Stimulated activated naive CD4-positive, alpha-beta T cell treated with Interleukin-2 at 50 U/mL for 16 hours (primary cell): ENCODE data around the gene CHFR.
"Not testable (repeated sequence)": the region's sequence is repeated elsewhere in the genome, so short reads cannot be mapped to it uniquely, and the experiment has no call there.

Experiments
- DNase-seq: peaks from one replicate; lab custom pipeline; 2025; lab: John Stamatoyannopoulos, UW

Gene CHFR, protein sequence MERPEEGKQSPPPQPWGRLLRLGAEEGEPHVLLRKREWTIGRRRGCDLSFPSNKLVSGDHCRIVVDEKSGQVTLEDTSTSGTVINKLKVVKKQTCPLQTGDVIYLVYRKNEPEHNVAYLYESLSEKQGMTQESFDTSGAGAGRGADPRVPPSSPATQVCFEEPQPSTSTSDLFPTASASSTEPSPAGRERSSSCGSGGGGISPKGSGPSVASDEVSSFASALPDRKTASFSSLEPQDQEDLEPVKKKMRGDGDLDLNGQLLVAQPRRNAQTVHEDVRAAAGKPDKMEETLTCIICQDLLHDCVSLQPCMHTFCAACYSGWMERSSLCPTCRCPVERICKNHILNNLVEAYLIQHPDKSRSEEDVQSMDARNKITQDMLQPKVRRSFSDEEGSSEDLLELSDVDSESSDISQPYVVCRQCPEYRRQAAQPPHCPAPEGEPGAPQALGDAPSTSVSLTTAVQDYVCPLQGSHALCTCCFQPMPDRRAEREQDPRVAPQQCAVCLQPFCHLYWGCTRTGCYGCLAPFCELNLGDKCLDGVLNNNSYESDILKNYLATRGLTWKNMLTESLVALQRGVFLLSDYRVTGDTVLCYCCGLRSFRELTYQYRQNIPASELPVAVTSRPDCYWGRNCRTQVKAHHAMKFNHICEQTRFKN

DNA sequence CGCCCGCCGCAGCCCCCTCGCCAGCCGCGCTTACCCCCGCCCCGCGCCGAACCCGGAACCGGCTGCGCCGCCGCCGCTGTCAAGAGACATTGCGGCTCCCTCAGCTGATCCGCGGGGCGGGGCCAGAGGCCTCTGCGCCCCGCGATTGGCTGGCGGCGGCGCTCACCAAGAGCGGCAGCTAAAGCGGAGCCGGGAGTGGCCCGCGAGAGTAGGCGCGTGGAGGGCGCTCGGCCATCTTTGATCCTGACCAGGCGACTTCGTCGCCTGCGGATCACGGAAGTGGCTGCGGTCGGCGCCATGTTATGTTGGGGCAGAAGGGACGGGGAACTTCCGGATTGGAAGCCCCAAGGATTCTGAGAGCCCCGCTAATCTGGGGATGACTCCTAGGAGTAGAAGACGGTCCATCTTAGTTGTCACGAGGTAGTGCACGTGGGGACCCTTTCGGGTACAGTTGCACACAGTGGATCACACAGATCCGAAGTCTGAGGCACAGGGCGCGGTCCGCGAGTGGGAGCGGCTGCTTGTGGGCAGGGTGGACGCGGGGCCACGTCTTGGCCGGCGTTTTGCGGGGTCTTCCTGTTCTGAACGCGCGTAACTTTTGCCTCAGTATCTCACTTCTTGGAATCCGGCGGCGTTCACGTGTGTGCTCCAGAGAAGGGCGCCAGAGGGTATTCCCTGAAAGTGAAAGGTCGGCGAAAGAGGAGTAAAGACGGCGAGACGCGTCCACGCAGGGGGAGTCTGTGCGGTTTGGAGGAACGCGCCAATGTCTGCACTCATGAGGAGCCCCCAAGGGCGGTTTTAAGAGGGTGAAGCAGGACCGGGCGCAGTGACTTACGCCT, at the start of gene CHFR:
Gene CHFR, minus strand, starts transcription at position 93 of the 839 bp plus-strand sequence. CDS start 277 bp downstream, outside the sequence.
- DNase-seq: peak; percentile 95

DNA sequence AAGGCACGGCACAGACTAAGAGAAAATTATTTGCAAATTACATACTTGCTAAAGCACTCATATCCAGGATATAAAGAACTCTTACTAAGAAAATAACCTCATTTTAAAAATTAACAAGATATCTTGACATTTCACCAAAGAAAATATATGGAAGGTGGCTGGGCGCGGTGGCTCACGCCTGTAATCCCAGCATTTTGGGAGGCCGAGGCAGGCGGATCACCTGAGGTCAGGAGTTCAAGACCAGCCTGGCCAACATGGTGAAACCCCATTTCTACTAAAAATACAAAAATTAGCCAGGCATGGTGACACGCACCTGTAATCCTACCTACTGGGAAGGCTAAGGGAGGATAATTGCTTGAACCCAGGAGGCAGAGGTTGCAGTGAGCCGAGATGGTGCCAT, 49.5 kb upstream of the CHFR start:
- DNase-seq: not testable (repeated sequence)

DNA sequence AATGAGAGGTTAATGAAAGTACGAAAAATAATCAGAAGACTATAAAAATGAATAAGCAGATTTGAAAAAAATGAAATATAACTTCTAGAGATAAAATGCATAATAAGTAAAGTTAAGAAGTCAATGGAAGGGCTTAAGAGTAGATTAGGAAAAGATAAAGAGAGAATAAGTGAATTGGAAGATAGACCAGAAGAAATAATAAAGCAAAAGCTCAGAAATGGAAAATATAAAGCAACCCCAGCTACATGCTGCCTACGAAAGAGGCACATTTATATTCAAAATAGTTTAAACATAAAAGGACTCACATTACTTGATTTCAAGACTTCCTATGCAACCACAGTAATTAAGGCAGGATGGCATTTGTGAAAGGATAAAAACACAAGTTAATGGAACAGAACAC, 48.8 kb upstream of the CHFR start:
- no peak for DNase-seq

DNA sequence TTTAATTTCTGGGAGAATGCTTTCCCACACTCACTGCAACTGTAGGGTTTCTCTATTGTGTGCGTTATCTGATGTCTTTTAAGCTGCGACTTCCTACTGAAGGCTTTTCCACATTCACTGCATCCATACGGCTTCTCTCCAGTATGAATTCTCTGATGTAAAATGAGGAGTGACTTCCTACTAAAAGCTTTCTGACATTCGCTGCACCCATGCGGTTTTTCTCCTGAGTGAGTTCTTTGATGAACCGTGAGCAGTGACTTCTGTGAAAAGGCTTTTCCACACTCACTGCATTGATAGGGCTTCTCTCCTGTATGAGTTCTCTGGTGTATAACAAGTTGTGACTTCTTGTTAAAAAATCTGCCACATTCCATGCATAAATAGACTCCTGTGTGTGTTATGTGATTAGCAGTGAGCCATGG, 39.0 kb upstream of the CHFR start:
- no peak for DNase-seq

DNA sequence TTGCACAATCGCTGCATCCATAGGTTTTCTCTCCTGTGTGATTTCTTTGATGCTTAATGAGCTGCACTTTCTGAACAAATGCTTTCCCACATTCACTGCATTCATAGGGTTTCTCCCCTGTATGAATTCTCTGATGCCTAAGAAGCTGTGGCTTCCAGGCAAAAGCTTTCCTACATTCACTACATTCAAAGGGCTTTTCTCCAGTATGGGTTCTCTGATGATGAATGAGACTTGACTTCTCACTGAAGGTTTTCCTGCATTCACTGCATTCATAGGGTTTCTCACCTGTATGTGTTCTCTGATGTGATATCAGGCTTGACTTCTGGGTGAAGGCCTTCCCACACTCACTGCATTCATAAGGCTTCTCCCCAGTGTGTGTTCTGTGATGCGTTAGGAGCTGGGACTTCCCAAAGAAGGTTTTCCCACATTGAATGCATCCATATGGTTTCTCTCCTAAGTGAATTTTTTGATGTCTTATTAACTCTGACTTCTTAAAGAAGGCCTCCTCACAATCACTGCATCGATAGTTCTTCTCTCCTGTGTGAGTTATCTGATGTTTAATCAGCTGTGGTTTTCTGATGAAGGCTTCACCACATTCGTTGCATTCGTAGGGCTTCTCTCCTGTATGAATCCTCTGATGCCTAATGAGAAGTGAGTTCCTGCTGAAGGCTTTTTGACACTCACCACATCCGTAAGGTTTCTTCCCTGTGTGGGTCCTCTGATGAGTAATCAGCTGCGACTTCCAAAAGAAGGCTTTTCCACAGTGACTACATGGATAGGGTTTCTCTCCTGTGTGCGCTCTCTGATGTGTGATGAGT, 38.4 kb upstream of the CHFR start:
- DNase-seq: no peak

DNA sequence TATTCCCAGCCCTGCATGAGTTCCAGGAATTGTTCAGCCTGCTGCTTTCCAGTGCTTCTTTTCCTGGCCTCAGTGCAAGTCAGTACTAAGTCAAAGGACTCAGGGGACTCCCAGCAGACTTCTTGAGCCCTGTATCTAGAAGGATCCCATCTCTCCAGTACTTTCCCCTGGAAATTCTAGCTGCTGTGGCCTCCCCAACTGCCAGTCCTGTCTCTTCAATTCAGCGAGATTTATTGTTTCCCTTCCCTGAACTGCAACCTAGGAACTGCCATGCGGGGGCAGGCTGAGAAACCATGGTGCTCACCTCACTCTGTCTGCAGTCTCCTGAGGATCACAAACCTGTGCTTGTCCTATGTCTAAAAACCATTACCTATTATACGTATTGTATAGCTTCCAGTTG, 37.0 kb upstream of the CHFR start:
- no peak for DNase-seq

DNA sequence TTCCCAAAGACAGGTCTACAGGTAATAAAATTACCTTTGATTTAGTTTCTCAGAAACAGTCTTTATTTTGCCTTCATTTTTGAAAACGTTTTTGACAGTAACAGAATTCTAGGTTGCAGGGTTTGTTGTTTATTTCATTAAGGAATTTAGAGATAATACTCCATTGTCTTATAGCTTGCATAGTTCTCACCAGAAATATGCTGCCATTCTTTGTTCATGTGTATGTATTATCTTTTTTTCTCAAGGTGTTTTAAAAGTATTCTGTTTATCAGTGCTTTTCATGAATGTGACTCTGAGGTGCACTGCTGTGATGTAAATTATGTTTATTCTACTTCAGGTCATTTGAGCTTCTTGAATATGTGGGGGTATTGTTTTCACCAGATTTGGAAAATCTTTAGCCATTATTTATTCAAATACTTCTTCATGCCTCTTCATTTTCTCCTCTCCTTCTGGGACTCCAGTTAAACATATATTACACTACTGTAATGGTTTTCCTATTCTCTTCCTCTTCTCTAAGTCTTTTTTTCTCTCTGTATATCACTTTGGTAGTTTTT, 36.0 kb upstream of the CHFR start:
- DNase-seq: no peak

DNA sequence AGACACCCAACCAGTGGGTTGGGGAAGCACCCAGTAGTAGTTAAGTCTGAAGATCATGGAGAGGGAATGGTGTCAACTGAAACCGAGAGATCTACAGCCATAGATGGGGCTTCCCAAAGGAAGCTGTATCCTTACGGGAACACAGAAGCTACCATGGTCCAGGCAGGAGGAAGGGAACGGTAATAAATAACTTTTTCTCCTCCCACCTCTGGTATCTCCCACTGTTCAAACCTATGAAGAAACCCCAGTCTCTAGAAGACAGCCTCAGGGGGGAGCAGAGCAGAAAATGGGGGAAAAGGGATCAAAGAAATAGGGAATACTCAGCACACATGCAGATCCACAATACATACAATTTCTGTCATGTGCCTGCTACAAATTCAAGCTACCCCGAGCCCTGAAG, 35.3 kb upstream of the CHFR start:
- no peak for DNase-seq

DNA sequence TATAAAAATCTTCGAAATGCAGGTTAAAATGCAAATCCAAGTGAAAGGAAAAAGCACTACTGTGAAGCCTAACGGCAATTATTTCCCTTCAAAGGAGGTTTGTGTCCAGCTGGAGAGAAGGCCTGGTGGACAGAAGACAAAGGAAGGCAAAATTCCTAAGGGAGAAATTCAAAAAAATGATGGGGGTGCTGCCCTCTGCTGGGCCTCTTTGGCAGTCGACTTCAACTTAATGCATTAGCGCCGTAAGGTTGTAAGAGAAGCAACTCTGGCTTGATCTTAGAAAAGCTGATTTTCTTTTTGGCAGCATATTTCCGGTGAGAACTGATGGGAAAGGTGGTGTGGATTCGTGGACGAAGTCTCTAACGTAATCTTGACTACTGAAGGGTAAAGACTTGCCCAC, 34.3 kb upstream of the CHFR start:
- DNase-seq: no peak

DNA sequence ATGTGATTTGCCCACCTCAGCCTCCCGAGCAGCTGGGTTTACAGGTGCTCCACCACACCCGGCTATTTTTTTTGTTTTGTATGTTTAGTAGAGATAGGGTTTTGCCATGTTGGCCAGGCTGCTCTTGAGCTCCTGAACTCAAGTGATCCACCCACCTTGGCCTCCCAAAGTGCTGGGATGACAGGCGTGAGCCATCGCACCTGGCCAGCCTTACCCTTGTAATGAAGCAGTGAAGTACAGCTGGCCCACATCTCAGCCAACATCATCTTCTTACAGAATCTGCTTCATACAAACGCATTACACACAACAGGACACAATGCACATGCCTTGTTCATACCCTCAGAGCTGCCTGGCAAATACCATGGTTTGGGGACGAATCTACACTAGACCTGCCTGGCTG, 31.3 kb upstream of the CHFR start:
- no peak for DNase-seq

DNA sequence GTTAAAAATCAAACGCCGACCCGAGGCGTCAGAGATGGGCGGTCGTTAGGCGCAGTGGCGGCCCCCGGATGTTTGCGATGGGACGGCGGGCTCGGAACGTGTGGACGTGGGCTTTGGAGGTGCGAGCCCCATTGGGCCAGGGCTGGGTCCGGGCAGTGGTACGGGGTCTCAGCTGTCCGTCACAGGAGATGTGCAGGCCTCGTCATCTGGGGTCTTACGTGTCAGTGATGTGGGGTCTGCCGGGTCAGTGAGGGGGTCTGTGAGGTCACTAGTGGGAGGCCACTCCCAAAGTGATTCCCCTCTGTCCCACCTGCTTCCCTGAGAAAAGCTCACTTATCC, 21.6 kb upstream of the CHFR start:
- no peak for DNase-seq

DNA sequence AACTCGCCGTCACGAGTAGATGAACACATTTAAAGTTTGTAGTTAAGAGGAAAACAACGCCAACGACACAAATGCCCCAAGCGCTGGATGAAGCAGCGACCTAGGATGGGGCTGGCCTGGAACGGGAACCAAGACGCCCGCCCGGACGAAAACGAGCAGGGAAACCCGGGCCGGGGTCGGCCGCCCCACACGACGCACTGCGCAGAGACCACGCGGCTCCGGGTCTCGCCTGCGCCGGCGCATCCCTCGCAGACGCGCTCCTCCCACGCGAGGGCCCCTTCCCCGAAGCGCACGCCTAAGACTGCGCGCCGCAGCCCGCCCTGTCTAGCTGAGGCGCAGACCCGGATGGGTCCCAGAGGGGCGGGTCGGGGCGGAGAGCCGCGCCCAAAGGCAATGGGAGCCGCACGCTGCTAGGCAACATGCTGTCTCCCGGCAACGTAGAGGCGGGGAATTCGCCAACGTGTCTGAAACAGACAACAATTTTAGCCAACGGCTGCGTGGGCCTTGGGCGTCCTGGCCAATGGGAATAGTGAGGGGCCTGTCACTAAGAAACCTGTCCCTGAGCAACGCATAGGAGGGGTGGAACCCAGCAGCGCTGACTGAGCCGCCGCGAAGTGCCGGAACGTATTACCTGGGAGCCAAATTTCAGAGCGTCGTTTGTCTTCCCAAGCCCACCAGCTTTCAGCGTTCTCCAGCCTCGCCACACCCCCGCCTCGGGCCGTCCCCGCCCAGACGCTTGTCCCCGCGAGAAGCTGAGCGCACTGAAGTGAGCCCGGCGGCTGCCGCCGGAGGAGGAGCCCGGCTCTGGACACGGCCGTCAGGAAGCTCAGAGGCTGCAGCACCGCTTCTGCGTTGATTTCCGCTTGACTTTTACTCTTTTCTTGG, 21.0 kb upstream of the CHFR start:
- peak; percentile 97 for DNase-seq

DNA sequence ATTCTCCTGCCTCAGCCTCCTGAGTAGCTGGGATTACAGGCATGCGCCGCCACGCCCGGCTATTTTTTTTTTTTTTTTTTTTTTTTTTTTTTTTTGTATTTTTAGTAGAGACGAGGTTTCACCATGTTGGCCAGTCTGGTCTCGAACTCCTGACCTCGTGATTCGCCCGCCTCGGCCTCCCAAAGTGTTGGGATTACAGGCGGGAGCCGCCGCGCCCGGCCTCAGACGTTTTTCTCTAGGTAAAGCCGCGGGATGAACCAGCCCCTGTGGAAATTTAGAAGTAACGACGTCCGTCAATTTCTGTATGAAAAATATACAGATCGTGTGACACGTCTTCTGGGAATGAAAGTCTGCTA, 20.4 kb upstream of the CHFR start:
- not testable (repeated sequence) for DNase-seq

DNA sequence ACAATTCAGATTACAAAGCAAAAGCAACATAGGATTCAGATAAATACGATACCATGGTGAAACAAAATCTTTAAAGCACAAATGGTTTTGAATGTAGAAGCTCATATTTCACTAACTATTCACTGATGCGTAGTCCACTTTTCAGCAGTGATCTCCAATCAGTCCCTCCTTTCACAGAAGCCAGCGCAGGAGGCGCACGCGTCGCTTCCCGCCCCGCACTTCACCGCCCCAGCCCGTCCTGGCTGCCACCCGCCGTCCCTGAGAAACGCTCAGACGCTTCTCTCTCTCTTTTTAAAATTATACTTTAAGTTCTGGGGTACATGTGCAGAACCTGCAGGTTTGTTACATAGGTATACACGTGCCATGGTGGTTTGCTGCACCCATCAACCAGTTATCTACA, 19.8 kb upstream of the CHFR start:
- no peak for DNase-seq

DNA sequence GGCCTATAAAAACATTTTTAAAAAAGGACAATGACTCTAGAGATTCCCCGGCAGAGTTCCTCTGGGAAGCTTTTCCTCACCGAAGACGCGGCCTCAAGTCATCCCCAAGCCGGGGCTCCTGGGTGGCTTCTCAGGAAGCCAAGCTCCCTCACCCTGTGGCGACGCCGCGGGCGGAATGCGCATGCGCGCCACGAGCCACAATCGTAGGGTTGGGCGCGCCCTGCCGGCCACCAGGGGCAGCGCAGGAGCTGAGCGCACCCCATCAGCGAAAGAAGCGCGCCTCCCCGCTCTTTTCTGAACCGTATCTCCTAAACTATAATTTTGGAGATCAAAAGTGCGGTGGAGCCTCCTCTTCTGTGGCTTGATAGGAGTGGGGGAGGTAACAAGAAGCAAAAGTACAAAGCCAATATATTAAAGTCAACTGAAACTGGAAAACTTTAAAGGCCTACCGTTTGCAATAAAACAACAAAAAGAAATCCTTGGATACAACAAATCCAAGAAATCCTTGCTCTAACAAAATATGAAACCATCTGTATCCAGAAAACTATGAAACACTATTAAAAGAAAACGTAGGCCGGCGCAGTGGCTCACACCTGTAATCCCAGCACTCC, 17.4 kb upstream of the CHFR start:
- DNase-seq: peak; percentile 84

DNA sequence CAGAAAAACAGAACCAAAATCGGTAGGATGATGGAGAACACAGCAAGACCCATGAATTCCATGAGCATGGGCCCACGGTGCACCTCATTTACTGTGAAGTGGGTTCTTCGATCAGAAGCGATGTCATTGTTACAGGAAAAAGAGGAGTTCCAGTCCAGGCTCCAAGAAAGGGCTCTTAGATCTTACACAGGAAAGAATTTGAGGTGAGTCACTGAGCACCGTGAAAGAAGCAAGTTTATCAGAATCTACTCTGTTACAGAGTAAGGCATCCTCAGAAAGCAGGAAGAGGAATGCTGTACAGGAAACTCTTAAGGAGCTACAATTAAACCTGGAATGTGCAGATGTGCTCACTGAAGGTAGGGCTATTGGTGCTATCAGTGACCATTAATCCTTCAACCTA, 11.6 kb upstream of the CHFR start:
- no peak for DNase-seq

DNA sequence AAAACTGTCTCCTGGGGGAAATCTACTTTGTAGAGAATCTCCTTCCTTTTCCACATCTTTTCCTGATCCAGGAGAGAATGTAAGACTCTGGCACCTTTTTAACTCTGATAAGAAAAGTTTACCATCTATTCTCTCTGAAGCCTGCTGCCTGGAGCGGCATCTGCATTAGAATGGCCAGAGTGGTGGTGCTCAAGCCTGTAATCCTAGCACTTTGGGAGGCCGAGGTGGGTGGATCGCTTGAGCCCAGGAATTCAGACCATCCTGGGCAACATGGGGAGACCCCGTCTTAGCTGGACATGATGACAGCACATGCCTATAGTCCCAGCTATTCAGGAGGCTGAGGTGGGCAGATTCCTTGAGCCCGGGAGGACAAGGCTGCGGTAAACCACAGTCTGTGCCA, 1.4 kb upstream of the CHFR start:
- no peak for DNase-seq

DNA sequence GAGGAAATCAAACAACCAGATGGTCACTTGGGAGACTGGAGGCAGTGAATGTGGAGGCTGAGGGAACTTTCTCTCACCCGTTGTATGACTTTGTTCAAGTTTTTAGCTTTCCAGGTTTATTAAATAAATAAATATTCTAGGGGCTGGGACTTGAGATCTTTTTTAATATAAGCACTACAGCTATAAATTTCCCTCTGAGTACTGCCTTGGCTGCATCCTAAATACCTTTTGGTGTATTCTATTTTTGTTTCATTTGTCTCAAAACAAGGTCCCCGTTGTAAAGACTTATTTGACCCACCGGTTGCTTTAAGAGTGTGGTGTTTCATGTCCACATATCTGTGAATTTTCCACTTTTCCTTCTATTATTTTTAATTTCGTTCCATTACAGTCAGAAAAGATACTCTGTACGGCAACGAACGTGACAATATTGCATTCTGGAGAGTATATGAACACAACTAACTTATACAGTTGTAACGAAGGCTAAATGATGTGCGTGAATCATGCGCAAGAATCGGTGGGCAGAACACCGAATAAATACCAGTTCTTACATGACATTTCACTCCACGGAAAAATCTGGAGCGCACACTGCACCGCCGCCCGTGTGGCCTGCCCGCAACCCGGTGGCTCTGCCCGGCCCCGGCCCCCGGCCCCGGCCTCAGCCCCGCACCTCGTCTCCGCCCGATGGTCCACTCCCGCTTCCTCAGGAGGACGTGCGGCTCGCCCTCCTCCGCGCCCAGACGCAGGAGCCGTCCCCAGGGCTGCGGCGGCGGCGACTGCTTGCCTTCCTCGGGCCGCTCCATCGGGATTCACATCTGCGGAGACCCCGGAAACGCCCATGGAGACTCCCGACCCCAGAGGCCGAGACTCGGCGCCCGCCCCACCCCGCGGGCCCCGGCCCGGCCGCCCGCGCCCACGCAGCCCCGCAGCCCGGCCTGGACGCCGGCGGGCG, 602 bp downstream of the CHFR start:
- no peak for DNase-seq

DNA sequence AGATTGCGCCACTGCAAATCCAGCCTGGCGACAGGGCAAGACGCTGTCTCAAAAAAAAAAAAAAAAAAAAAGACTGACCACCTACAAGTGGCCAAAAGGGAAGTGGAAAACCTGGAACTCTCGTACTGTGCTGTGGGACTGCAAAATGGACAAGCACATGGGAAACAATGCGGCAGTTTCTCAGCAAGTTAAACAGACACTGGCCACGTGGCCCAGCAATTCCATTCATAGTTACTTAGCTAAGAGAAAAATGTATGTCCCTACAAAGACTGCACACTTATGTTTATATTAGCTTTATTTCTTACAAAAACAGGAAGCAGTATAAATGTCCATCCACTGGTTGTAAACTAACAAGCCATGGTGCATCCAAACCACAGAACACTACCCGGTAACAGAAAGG, 5.6 kb downstream of the CHFR start:
- no peak for DNase-seq
